ENCODE results near the gene ABLIM3. TPM values are rescaled to one million over a fixed set of nuclear protein-coding genes. Genes with fewer than 3 reads are reported as not detected.

The ABLIM3 gene
- total RNA-seq, 3 donors from 2014 or later, result 26.3 to 61.9 (median 57.4) TPM

GRCh38 chr5:149160291-149160787 lies 19.0 kb downstream of the ABLIM3 start:
- H3K27me3 ChIP-seq, result no peaks in the 10 kb centered on the region
- intact Hi-C loops (cut with DNase I; ENCODE audit: low total_unique reads), result no loop called here
- no peak overlapping the region for H3K4me3 ChIP-seq
- H3K4me1 ChIP-seq, result no peaks in the 10 kb centered on the region
- no peak for DNase-seq (ENCODE audit: low spot score in 2 of 2)
- TF ChIP-seq POLR2A (IDR thresholded peaks at IDR 0.05) (no peak), CTCF (IDR thresholded peaks at IDR 0.05) (no peak), POLR2AphosphoS5 (IDR thresholded peaks at IDR 0.05) (no peak)
- H3K9me3 ChIP-seq, result no peaks in the 10 kb centered on the region
- no peaks in the 10 kb centered on the region for H3K36me3 ChIP-seq
- peak overlapping the region; percentile 66 to 83 for H3K27ac ChIP-seq

GRCh38 chr5:149161026-149161687 lies 19.9 kb downstream of the ABLIM3 start:
- Histone ChIP-seq H3K4me3 (no peak overlapping the region), H3K9me3 (no peaks in the 10 kb centered on the region), H3K4me1 (no peaks in the 10 kb centered on the region), H3K36me3 (no peaks in the 10 kb centered on the region), H3K27me3 (no peaks in the 10 kb centered on the region), H3K27ac (peak overlapping the region; percentile 66 to 83)
- intact Hi-C loops (cut with DNase I; ENCODE audit: low total_unique reads), result no loop called here
- DNase-seq (ENCODE audit: low spot score in 2 of 2), result no peak
- TF ChIP-seq POLR2AphosphoS5 (IDR thresholded peaks at IDR 0.05), result no peak
- TF ChIP-seq CTCF (IDR thresholded peaks at IDR 0.05), result no peak
- no peak for TF ChIP-seq POLR2A (IDR thresholded peaks at IDR 0.05)

- intact Hi-C loops (cut with DNase I; ENCODE audit: low total_unique reads), result no loop called here
- TF ChIP-seq POLR2AphosphoS5 (IDR thresholded peaks at IDR 0.05), result no peak
- TF ChIP-seq CTCF (IDR thresholded peaks at IDR 0.05), result no peak
- no peak for TF ChIP-seq POLR2A (IDR thresholded peaks at IDR 0.05)
- Histone ChIP-seq H3K9me3 (no peaks in the 10 kb centered on the region), H3K4me1 (no peaks in the 10 kb centered on the region), H3K36me3 (no peaks in the 10 kb centered on the region), H3K4me3 (no peak overlapping the region), H3K27ac (peak overlapping the region; percentile 48 to 66), H3K27me3 (no peaks in the 10 kb centered on the region)
- no peak for DNase-seq (ENCODE audit: low spot score in 2 of 2)
Measured at GRCh38 chr5:149161850-149162249, 20.6 kb downstream of the ABLIM3 start.

GRCh38 chr5:149162401-149163084 lies 21.2 kb downstream of the ABLIM3 start:
- no peaks in the 10 kb centered on the region for H3K27me3 ChIP-seq
- no peaks in the 10 kb centered on the region for H3K9me3 ChIP-seq
- no peak overlapping the region for H3K4me3 ChIP-seq
- H3K36me3 ChIP-seq, result no peaks in the 10 kb centered on the region
- no peak for TF ChIP-seq POLR2AphosphoS5 (IDR thresholded peaks at IDR 0.05)
- no peak for DNase-seq (ENCODE audit: low spot score in 2 of 2)
- H3K4me1 ChIP-seq, result no peaks in the 10 kb centered on the region
- H3K27ac ChIP-seq, result peak overlapping the region; percentile 48 to 66
- intact Hi-C loops (cut with DNase I; ENCODE audit: low total_unique reads), result no loop called here

GRCh38 chr5:149164731-149165130 lies 23.4 kb downstream of the ABLIM3 start:
- intact Hi-C loops (cut with DNase I; ENCODE audit: low total_unique reads), result loop anchor here (5.0 kb wide), 1 partner anchor 938 kb away; no protein-coding TSS in a partner anchor
- TF ChIP-seq POLR2AphosphoS5 (IDR thresholded peaks at IDR 0.05), result no peak
- no peak for TF ChIP-seq CTCF (IDR thresholded peaks at IDR 0.05)
- TF ChIP-seq POLR2A (IDR thresholded peaks at IDR 0.05), result no peak
- H3K27me3 ChIP-seq, result no peaks in the 10 kb centered on the region
- H3K4me1 ChIP-seq, result no peaks in the 10 kb centered on the region
- H3K9me3 ChIP-seq, result no peaks in the 10 kb centered on the region
- H3K36me3 ChIP-seq, result no peaks in the 10 kb centered on the region
- H3K4me3 ChIP-seq, result no peak overlapping the region
- no peak overlapping the region for H3K27ac ChIP-seq
- no peak for DNase-seq (ENCODE audit: low spot score in 2 of 2)

Data from breast epithelium (tissue), 4 donors.